Inflammatory macrophage treated with lipopolysaccharide for 4 hours (primary cell): ENCODE measurements around the gene IQSEC1.

ENCODE experiments used
- DNase-seq: peaks from one replicate; pipeline ENCODE4 v3.0.0-alpha.2; 2020

Gene IQSEC1

DNA sequence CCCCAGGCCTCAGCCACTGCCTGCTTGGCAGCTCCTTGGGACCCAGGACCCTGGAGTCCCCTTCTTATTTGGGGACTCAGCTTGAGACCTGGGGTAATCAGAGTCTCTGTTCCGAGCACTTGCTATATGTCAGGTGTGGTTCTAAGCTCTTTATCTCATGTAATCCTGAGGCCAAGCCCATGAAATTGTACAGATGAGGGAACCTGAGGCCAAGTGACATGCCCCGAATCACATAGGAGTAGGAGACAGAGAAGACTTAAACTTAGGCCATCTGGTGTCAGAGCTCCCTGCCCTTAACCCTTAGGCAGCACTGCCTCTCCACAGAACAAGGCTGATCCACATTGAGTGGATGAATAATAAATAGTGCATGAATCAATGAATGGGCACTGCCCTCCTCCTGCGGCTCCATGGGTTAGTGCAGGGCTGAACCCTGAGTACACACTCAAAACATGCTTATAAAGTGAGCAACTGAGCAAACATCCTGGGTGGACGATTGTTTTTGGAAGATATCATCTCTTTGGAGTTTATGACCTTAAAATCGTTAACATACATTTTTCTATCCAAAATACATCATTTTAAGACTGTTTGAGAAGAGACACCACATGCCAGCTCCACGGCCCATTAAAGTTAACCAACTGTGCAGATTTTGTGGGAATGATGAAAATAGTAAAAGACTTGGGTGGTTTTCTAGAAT is 33.2 kb upstream of the IQSEC1 start:
- no peak for DNase-seq

- DNase-seq = no peak
These were observed 32.6 kb upstream of the IQSEC1 start for GRCh38 chr3:13105896-13106250.

GRCh38 chr3:13105181-13105895 is 32.1 kb upstream of the IQSEC1 start:
- DNase-seq = no peak

DNA sequence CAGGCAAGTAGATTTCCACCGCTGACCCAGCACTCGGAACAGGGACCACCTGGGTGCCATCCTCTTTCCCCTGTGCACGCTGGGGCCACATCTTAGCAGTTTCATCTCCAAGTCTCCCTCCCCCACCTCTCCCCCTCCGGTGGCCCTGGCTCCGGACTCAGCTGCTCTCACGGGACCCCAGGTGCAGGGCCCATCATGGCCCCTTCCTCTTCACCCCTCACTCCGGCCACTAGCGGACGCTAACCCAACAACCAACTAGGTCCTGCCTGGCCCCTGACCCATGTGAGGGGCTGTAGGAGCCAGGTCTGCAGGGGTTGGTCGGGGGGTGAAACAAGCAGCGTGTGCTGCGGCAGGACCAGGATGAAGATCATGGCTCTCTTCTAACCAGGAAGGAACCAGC is 31.3 kb upstream of the IQSEC1 start:
- DNase-seq = no peak

- no peak for DNase-seq
These were observed 30.3 kb upstream of the IQSEC1 start for GRCh38 chr3:13103416-13104058.

GRCh38 chr3:13102386-13103345 is 29.4 kb upstream of the IQSEC1 start:
- DNase-seq = no peak

- DNase-seq = no peak
These were observed 26.5 kb upstream of the IQSEC1 start for GRCh38 chr3:13099707-13100106.

GRCh38 chr3:13098192-13098988 is 25.2 kb upstream of the IQSEC1 start:
- peak; percentile 61 for DNase-seq

GRCh38 chr3:13096356-13096755 is 23.1 kb upstream of the IQSEC1 start:
- no peak for DNase-seq

DNA sequence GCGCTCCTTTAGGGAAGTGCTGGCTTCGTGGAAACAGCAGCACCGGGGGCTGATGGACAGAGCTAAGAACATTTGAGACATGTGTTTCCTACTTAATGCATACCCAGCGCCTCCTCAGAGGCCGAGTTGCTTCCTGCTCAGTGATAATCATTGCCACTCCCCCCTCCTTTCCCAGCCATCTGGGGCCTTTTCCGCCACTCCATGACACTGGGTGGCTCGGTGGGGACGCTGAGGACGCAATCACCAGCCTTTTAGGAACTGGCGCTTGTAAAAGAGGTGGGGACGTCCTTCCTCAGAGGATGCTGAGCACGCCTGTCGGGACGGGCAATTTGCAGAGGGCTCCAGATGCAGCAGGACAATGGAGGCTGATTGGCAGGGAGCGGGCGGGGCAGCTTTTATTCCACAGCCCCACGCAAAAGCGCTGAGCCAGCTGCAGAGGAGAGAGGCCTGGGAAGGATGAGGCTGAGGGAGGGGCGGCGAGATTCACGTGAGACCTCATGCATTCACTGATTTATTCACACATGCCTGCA is 22.2 kb upstream of the IQSEC1 start:
- DNase-seq = no peak

- no peak for DNase-seq
These were observed 20.5 kb upstream of the IQSEC1 start for GRCh38 chr3:13093687-13094086.

GRCh38 chr3:13092621-13093617 is 19.7 kb upstream of the IQSEC1 start:
- no peak for DNase-seq

GRCh38 chr3:13091898-13092611 is 18.8 kb upstream of the IQSEC1 start:
- peak; percentile 78 for DNase-seq

GRCh38 chr3:13088028-13089006 is 15.1 kb upstream of the IQSEC1 start:
- DNase-seq = no peak

DNA sequence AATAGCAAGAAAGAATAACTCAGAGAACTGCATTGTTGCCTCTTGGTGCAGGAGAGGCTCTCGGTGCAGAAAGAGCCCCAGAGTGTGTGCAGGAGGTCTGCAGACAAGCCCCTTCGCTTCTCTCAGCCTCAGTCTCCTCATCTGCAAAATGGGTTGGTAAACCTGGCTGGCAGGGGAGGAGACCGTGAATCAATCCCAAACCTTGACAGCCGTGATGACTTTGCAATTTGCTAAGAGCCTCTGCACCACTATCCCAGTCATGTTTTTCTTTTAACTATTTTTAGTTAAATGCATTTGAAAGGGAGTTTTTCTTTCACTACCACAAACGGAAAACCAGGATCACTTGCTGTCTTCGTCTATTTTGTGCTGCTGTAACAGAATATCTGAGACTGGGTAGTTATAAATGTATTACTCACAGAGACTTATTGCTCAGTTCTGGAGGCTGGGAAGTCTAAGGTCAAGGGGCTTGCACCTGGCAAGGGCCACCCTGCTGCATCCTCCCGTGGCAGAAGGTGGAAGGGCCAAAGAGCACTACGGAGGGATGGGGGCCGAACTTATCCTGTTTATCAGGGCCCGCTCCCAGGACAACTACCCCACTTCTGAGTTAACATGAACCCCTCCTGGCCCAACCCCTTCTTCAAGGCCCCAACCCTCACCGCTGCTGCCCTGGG is 14.2 kb upstream of the IQSEC1 start:
- no peak for DNase-seq

DNA sequence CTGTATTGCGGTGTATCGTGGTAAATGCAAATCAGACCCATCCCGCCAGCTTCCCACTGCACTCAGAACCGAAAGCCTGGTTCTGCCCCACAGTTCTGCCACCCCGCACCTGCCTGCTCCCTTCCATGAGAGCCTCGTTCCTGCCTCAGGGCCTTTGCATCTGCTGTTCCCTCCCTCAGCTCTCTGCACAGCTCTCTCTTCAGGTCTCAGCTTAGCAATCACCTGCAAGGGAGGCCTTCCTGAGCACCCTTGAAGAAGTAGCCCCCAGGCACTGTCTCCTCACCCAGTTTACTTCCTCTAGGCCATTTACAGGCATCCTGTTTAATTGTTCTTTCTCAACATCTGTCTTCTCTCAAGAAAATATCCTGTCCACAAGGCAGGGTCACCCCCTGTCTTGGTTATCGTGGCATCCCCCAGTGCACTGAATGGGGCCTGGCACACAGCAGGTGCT is 13.3 kb upstream of the IQSEC1 start:
- DNase-seq = no peak

GRCh38 chr3:13085846-13086179 is 12.6 kb upstream of the IQSEC1 start:
- DNase-seq = no peak
